ENCODE results near the gene PRAME. TPM values are rescaled to one million over a fixed set of nuclear protein-coding genes. Genes with fewer than 3 reads are reported as not detected.
"Not testable (repeated sequence)": the region's sequence is repeated elsewhere in the genome, so short reads cannot be mapped to it uniquely, and the experiment has no call there.

Gene PRAME
- polyA plus RNA-seq, 1 donor, result not detected

DNA sequence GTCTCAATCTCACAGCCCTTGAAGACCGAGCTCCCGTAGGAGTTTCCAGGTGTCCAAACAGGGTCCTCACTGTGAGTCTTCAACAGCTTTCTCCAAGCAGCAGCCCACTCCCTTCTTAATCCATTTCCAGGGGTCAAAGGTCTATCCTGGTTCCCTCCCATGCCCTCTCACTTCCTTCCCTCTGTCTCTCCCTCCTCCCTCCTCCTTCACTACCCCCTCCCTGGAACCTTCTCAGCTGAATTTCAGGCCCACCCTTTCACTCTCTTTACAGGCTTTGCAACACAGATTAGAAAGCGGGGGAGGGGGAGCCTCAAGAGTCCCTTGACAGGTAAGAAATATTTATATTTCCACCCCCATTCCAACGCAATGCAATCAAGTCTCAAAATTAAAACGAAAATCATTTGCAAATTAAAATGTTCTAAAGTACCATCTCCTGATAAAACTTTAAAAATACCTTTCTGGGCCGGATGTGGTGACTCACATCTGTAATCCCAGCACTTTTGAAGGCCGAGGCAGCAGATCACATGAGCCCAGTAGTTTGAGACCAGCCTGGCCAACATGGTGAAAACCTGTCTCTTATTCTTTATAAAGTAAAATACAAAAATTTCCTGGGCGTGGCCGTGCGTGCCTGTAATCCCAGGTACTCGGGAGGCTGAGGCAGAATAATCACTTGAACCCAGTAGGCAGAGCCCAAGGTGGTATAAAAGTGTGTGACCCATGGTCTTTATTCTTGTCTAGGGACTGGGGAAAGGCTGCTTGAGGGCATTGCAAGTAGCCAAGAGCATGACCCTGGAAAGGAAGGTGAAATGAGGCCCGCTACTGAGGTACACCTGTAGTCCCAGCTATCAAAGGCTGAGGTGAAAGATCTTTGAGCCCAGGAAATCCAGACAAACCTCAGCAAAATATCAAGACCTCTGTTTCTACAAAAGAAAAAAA lies 38.1 kb downstream of the PRAME start:
- no peak for DNase-seq
- no peak overlapping the region for H3K27ac ChIP-seq (ENCODE audit: low read length)
- H3K4me3 ChIP-seq (ENCODE audit: low read length), result no peak overlapping the region
- no peaks in the 10 kb centered on the region for H3K4me1 ChIP-seq (ENCODE audit: control insufficient read depth, insufficient read depth, low read length)
- 29% methylated on average over 1 of the region's 12 CpGs for WGBS (ENCODE audit: insufficient coverage, low lambda C conversion rate)
- H3K27me3 ChIP-seq (ENCODE audit: control insufficient read depth, insufficient read depth, low read length), result no peaks in the 10 kb centered on the region
- H3K36me3 ChIP-seq (ENCODE audit: control insufficient read depth, insufficient read depth, low read length), result no peaks in the 10 kb centered on the region
- no peaks in the 10 kb centered on the region for H3K9me3 ChIP-seq (ENCODE audit: control insufficient read depth, low read depth, low read length)

GRCh38 chr22:22520020-22520656 lies 38.9 kb downstream of the PRAME start, which contains the start of gene ZNF280A:
Gene ZNF280A, minus strand, starts transcription at chr22:22520270. Its CDS starts 4,640 bp downstream, at chr22:22515630.
- Histone ChIP-seq H3K4me3 (ENCODE audit: low read length) (no peak within 1 kb of the TSS), H3K4me1 (ENCODE audit: control insufficient read depth, insufficient read depth, low read length) (no peaks in the 10 kb centered on the region), H3K27ac (ENCODE audit: low read length) (no peak within 1 kb of the TSS), H3K36me3 (ENCODE audit: control insufficient read depth, insufficient read depth, low read length) (no peaks in the 10 kb centered on the region), H3K27me3 (ENCODE audit: control insufficient read depth, insufficient read depth, low read length) (no peaks in the 10 kb centered on the region), H3K9me3 (ENCODE audit: control insufficient read depth, low read depth, low read length) (no peaks in the 10 kb centered on the region)
- DNase-seq, result no peak
- WGBS (ENCODE audit: insufficient coverage, low lambda C conversion rate), result no CpG with 5 or more reads among the region's 12 CpGs

DNA sequence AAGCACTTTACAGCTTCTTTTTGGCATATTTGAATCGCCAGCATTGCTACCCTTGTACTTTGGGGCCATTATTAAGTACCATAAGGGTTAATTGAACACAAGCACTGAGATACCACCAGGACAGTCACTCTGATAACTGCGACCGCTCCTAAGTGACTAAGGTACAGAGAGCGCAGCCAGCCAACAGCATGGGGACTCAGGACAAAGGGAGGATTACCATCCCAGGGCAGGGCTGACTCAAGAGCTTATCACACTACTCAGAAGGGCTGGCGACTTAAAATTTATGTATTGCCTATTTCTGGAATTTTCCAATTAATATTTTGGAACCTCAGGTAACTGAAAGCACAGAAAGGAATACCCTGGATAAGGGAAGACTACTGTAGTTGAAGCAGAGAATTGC lies 39.5 kb downstream of the PRAME start:
- H3K27me3 ChIP-seq (ENCODE audit: control insufficient read depth, insufficient read depth, low read length), result no peaks in the 10 kb centered on the region
- no peaks in the 10 kb centered on the region for H3K36me3 ChIP-seq (ENCODE audit: control insufficient read depth, insufficient read depth, low read length)
- H3K4me1 ChIP-seq (ENCODE audit: control insufficient read depth, insufficient read depth, low read length), result no peaks in the 10 kb centered on the region
- DNase-seq, result peak in 1 of 2 donors; percentile 23
- H3K9me3 ChIP-seq (ENCODE audit: control insufficient read depth, low read depth, low read length), result no peaks in the 10 kb centered on the region
- no peak overlapping the region for H3K4me3 ChIP-seq (ENCODE audit: low read length)
- no peak overlapping the region for H3K27ac ChIP-seq (ENCODE audit: low read length)
- no CpG with 5 or more reads among the region's 5 CpGs for WGBS (ENCODE audit: insufficient coverage, low lambda C conversion rate)

GRCh38 chr22:22516992-22517391 lies 42.1 kb downstream of the PRAME start:
- Histone ChIP-seq H3K27me3 (ENCODE audit: control insufficient read depth, insufficient read depth, low read length) (no peaks in the 10 kb centered on the region), H3K9me3 (ENCODE audit: control insufficient read depth, low read depth, low read length) (no peaks in the 10 kb centered on the region), H3K27ac (ENCODE audit: low read length) (no peak overlapping the region), H3K36me3 (ENCODE audit: control insufficient read depth, insufficient read depth, low read length) (no peaks in the 10 kb centered on the region), H3K4me1 (ENCODE audit: control insufficient read depth, insufficient read depth, low read length) (no peaks in the 10 kb centered on the region), H3K4me3 (ENCODE audit: low read length) (no peak overlapping the region)
- DNase-seq, result no peak
- WGBS (ENCODE audit: insufficient coverage, low lambda C conversion rate), result no CpG with 5 or more reads among the region's 4 CpGs

DNA sequence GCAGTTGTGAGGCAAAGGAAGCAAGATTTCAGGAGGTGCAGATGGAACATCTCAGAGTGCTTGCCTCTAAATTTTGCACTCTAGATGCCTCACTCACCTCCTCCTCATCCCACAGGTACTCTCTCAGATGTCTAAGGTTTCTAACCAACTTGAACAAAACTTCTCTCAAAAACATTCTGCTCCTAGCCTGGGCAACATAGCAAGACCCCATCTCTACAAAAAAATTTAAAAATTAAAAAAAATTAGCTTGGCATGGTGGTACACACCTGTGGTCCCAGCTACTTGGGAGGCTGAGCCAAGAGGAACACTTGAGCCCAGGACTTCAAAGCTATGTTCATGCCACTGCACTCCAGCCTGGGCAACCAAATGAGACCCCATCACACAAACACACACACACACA lies 43.2 kb downstream of the PRAME start:
- H3K4me1 ChIP-seq (ENCODE audit: control insufficient read depth, insufficient read depth, low read length), result no peaks in the 10 kb centered on the region
- H3K9me3 ChIP-seq (ENCODE audit: control insufficient read depth, low read depth, low read length), result no peaks in the 10 kb centered on the region
- no peak for DNase-seq
- H3K4me3 ChIP-seq (ENCODE audit: low read length), result no peak overlapping the region
- no peak overlapping the region for H3K27ac ChIP-seq (ENCODE audit: low read length)
- H3K27me3 ChIP-seq (ENCODE audit: control insufficient read depth, insufficient read depth, low read length), result no peaks in the 10 kb centered on the region
- H3K36me3 ChIP-seq (ENCODE audit: control insufficient read depth, insufficient read depth, low read length), result no peaks in the 10 kb centered on the region

- DNase-seq; H3K36me3 ChIP-seq (ENCODE audit: control insufficient read depth, insufficient read depth, low read length); H3K27me3 ChIP-seq (ENCODE audit: control insufficient read depth, insufficient read depth, low read length); H3K4me3 ChIP-seq (ENCODE audit: low read length); H3K27ac ChIP-seq (ENCODE audit: low read length); H3K4me1 ChIP-seq (ENCODE audit: control insufficient read depth, insufficient read depth, low read length); H3K9me3 ChIP-seq (ENCODE audit: control insufficient read depth, low read depth, low read length): not testable (repeated sequence)
- no CpG with 5 or more reads among the region's 8 CpGs for WGBS (ENCODE audit: insufficient coverage, low lambda C conversion rate)
These were observed 44.6 kb downstream of the PRAME start for GRCh38 chr22:22514431-22514830.

GRCh38 chr22:22513619-22514018 lies 45.4 kb downstream of the PRAME start:
- Histone ChIP-seq H3K27ac (ENCODE audit: low read length) (no peak overlapping the region), H3K27me3 (ENCODE audit: control insufficient read depth, insufficient read depth, low read length) (no peaks in the 10 kb centered on the region), H3K9me3 (ENCODE audit: control insufficient read depth, low read depth, low read length) (peaks cover 4% of the 10 kb centered on the region), H3K4me3 (ENCODE audit: low read length) (no peak overlapping the region), H3K36me3 (ENCODE audit: control insufficient read depth, insufficient read depth, low read length) (no peaks in the 10 kb centered on the region), H3K4me1 (ENCODE audit: control insufficient read depth, insufficient read depth, low read length) (no peaks in the 10 kb centered on the region)
- DNase-seq, result no peak
- no CpG with 5 or more reads among the region's 2 CpGs for WGBS (ENCODE audit: insufficient coverage, low lambda C conversion rate)

- Histone ChIP-seq H3K27ac (ENCODE audit: low read length) (no peak overlapping the region), H3K4me3 (ENCODE audit: low read length) (no peak overlapping the region), H3K9me3 (ENCODE audit: control insufficient read depth, low read depth, low read length) (peaks cover 4% of the 10 kb centered on the region), H3K36me3 (ENCODE audit: control insufficient read depth, insufficient read depth, low read length) (no peaks in the 10 kb centered on the region), H3K27me3 (ENCODE audit: control insufficient read depth, insufficient read depth, low read length) (no peaks in the 10 kb centered on the region), H3K4me1 (ENCODE audit: control insufficient read depth, insufficient read depth, low read length) (no peaks in the 10 kb centered on the region)
- DNase-seq, result no peak
- no CpG with 5 or more reads among the region's 5 CpGs for WGBS (ENCODE audit: insufficient coverage, low lambda C conversion rate)
These were observed 46.1 kb downstream of the PRAME start for GRCh38 chr22:22512951-22513350.

DNA sequence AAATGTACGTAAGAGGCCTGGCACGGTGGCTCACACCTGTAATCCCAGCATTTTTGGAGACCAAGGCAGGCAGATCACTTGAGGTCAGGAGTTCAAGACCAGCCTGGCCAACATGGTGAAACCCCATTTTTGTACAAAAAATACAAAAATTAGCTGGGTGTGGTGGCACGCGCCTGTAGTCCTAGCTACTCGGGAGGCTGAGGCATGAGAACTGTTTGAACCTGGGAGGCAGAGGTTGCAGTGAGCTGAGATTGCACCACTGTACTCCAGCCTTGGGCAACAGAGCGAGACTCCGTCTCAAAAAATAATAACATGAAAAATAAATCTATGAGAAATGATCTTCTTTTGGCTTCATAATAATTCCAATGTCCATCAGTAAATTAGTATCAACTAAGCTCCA lies 48.2 kb downstream of the PRAME start:
- H3K27ac ChIP-seq (ENCODE audit: low read length); DNase-seq; H3K9me3 ChIP-seq (ENCODE audit: control insufficient read depth, low read depth, low read length); H3K27me3 ChIP-seq (ENCODE audit: control insufficient read depth, insufficient read depth, low read length); H3K36me3 ChIP-seq (ENCODE audit: control insufficient read depth, insufficient read depth, low read length); H3K4me3 ChIP-seq (ENCODE audit: low read length); H3K4me1 ChIP-seq (ENCODE audit: control insufficient read depth, insufficient read depth, low read length): not testable (repeated sequence)
- WGBS (ENCODE audit: insufficient coverage, low lambda C conversion rate), result no CpG with 5 or more reads among the region's 7 CpGs

DNA sequence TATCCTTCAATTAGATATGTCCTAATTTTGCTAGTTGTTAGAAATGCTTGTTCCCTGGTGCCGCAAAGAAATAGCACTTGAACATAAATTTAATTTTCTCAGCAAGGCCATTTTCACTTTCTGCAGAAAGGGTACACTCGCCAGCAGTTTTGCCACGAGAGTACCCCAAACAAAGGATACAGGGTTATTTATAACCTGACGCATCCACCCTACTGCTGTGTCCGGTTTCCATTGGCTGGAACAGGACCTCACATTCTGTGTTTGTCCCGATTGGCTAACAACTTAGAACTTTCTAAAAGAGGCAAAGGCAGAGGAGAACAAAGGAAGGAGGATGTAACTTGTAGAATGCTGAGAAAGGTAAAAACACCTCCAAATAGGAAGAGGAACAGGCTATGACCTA lies 49.2 kb downstream of the PRAME start:
- not testable (repeated sequence) for DNase-seq; H3K36me3 ChIP-seq (ENCODE audit: control insufficient read depth, insufficient read depth, low read length); H3K4me1 ChIP-seq (ENCODE audit: control insufficient read depth, insufficient read depth, low read length); H3K27ac ChIP-seq (ENCODE audit: low read length); H3K27me3 ChIP-seq (ENCODE audit: control insufficient read depth, insufficient read depth, low read length); H3K4me3 ChIP-seq (ENCODE audit: low read length); H3K9me3 ChIP-seq (ENCODE audit: control insufficient read depth, low read depth, low read length)
- WGBS (ENCODE audit: insufficient coverage, low lambda C conversion rate), result 90% methylated on average over 2 of the region's 6 CpGs

All from large intestine (tissue), 3 donors.